Natural killer cell (primary cell): ENCODE measurements around the gene SLC6A6. TPM values are rescaled to one million over a fixed set of nuclear protein-coding genes. Genes with fewer than 3 reads are reported as not detected.

Experiments
- ATAC-seq, 3 donors: fragments of 150-1000 bp in 2 of 3; fragments of 200-7000 bp in 1 of 3; cut with Tn5 transposase; 1 replicate in 1 of 3; 2 replicates in 2 of 3; pipeline ENCODE4 v1.10.0; 2021; ENCODE audit warnings: mild to moderate bottlenecking in 2 of 3, moderate library complexity in 2 of 3
- DNase-seq, 2 donors: peaks; one replicate each; pipeline versions ENCODE4 v3.0.0 to v3.0.0-alpha.2; 2013 to 2021; ENCODE audit warnings: mixed read lengths in 1 of 2
- H3K27ac ChIP-seq: one replicate; pipeline ENCODE4 v1.5.1; 2013; ENCODE audit warnings: mild to moderate bottlenecking, low read length
- H3K27me3 ChIP-seq: one replicate; pipeline ENCODE4 v1.6.1; 2013; ENCODE audit warnings: low read length; ENCODE audit not compliant: control insufficient read depth, insufficient read depth
- H3K36me3 ChIP-seq: one replicate; pipeline ENCODE4 v1.6.1; 2013; ENCODE audit warnings: low read length; ENCODE audit not compliant: control insufficient read depth, insufficient read depth
- H3K4me1 ChIP-seq: one replicate; pipeline ENCODE4 v1.6.1; 2013; ENCODE audit warnings: low read length; ENCODE audit not compliant: control insufficient read depth, insufficient read depth
- H3K4me3 ChIP-seq: one replicate; pipeline ENCODE4 v1.5.1; 2013; ENCODE audit warnings: low read length
- H3K9me3 ChIP-seq: one replicate; pipeline ENCODE4 v1.6.1; 2013; ENCODE audit warnings: low read length; ENCODE audit not compliant: control insufficient read depth, insufficient read depth
- H3K27ac Mint-ChIP-seq, 2 donors: one replicate each; pipeline ENCODE4 v1.8.0; 2022; ENCODE audit warnings: mild to moderate bottlenecking in 2 of 2, mixed read lengths in 2 of 2, moderate library complexity in 1 of 2
- H3K27me3 Mint-ChIP-seq, 2 donors: one replicate each; pipeline ENCODE4 v1.8.0; 2022; ENCODE audit warnings: low read depth in 2 of 2, mixed read lengths in 2 of 2
- H3K36me3 Mint-ChIP-seq: one replicate; pipeline ENCODE4 v1.8.0; 2022; ENCODE audit warnings: mixed read lengths
- H3K4me1 Mint-ChIP-seq, 2 donors: one replicate each; pipeline ENCODE4 v1.8.0; 2022; ENCODE audit warnings: mixed read lengths in 2 of 2
- H3K4me3 Mint-ChIP-seq: one replicate; pipeline ENCODE4 v1.8.0; 2022; ENCODE audit warnings: mild to moderate bottlenecking, moderate library complexity, mixed read lengths
- H3K9me3 Mint-ChIP-seq, 2 donors: one replicate each; pipeline ENCODE4 v1.8.0; 2022; ENCODE audit warnings: mixed read lengths in 2 of 2
- WGBS: methylation state at CpG from one replicate; pipeline ENCODE4 v1.1.7; 2013; ENCODE audit warnings: missing lambda C conversion rate; ENCODE audit not compliant: insufficient coverage; 5-methylcytosine and 5-hydroxymethylcytosine counted together
- intact Hi-C: fragments of 100-400 bp; cut with micrococcal nuclease; formaldehyde crosslinking; loops from one replicate; pipeline ENCODE4 v1.14.2; 2022
- total RNA-seq, 4 donors: library from RNA; stranded (reverse); fragments of 120-200 nt in 1 of 4; gene quantifications; one replicate each; pipeline versions ENCODE4 v1.2.3 to v1.2.4, GENCODE V29; 2013 to 2022
- TF ChIP-seq, protein P1 (sequence below): fragments of 200-600 bp; IDR thresholded peaks from one replicate; pipeline ENCODE4 v1.8.0; 2022; ENCODE audit warnings: antibody characterized with exemption

SLC6A6 gene
- total RNA-seq, 3 donors from 2014 or later (not counting 1 experiment from before 2014, with no cell fraction given), result 43.7 to 55.4 (median 50.1) TPM

DNA sequence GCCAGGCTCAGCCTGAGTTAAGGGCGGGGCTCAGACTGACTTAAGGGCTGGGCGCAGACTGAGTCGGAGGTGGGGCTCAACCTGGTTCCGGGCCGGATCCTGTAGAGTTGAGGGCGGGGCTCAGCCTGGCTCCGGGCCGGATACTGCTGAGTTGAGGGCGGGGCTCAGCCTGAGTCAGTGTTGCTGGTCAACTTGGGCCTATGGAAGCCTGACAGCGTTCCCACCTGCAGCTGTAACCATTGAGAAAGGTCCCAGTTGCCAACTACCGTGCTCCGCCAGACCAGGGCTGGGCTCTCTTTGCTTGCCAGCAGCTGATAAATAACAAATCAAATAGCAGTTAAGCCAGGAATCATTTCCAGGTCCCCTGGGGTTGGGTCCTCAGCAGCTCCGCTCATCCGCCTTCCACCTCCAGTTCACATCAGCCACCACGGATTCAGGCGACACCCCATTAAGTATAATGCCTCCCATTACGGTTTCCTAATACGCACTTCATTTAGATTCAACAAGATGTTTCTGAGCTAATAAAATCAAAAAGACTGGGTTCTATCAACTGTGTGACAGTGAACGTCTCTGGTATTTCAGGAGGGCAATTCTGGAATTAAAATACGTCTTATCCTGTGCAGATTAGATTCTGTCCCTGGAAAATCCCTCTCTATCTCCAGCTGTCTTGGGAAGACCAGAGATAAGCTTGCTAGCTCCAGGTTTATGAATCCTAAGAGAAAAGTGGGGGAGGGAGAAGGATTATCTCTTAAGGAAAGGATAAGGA is 130.5 kb downstream of the SLC6A6 start:
- Histone ChIP-seq H3K36me3 (no peaks in the 10 kb centered on the region), H3K4me1 (no peaks in the 10 kb centered on the region), H3K4me3 (no peak overlapping the region), H3K27ac (no peak overlapping the region), H3K27me3 (peaks cover 2% of the 10 kb centered on the region), H3K9me3 (no peaks in the 10 kb centered on the region)
- Mint-ChIP-seq H3K4me1 (no peaks in the 10 kb centered on the region), H3K27me3 (peaks cover 11 to 23% of the 10 kb centered on the region in 2 donors), H3K27ac (no peak overlapping the region), H3K36me3 (no peaks in the 10 kb centered on the region), H3K9me3 (no peaks in the 10 kb centered on the region), H3K4me3 (no peak overlapping the region)
- TF ChIP-seq, protein P1, sequence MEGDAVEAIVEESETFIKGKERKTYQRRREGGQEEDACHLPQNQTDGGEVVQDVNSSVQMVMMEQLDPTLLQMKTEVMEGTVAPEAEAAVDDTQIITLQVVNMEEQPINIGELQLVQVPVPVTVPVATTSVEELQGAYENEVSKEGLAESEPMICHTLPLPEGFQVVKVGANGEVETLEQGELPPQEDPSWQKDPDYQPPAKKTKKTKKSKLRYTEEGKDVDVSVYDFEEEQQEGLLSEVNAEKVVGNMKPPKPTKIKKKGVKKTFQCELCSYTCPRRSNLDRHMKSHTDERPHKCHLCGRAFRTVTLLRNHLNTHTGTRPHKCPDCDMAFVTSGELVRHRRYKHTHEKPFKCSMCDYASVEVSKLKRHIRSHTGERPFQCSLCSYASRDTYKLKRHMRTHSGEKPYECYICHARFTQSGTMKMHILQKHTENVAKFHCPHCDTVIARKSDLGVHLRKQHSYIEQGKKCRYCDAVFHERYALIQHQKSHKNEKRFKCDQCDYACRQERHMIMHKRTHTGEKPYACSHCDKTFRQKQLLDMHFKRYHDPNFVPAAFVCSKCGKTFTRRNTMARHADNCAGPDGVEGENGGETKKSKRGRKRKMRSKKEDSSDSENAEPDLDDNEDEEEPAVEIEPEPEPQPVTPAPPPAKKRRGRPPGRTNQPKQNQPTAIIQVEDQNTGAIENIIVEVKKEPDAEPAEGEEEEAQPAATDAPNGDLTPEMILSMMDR, result no peak
- ATAC-seq (no peak), DNase-seq (no peak)
- WGBS, result 81% methylated on average over 20 of the region's 20 CpGs
- intact Hi-C loops, result no loop called here

DNA sequence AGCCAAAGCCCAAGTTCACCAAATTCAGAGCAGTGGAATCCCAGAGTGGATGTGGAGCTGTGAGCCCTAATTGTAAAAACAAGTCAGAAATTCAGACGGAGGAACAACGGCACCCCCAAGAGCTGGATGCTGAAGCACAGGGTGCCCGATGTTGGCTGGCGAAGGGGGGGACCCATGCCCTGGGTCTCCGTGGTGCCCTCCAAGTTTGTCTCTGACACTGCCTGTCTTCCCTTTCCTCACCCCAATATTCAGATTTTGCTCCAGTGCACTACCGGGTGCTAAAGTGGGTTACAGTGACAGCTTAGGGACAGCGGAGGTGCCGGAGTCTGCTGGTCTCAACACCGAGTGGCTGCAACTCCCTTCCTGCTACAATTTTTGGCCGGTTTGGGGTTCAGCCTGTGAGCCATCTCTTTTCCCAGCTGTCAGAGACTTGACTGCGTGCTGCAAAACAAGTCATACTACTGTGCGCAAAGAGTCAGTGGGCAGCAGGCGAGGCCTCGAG is 131.1 kb downstream of the SLC6A6 start:
- Mint-ChIP-seq H3K4me1 (no peaks in the 10 kb centered on the region), H3K9me3 (no peaks in the 10 kb centered on the region), H3K27ac (no peak overlapping the region), H3K4me3 (no peak overlapping the region), H3K27me3 (peaks cover 9 to 18% of the 10 kb centered on the region in 2 donors), H3K36me3 (no peaks in the 10 kb centered on the region)
- H3K4me3 ChIP-seq, result no peak overlapping the region
- no peaks in the 10 kb centered on the region for H3K4me1 ChIP-seq
- ATAC-seq (no peak), DNase-seq (no peak)
- TF ChIP-seq, protein P1, result no peak
- intact Hi-C loops, result no loop called here
- H3K27ac ChIP-seq, result no peak overlapping the region
- 94% methylated on average over 14 of the region's 14 CpGs for WGBS
- no peaks in the 10 kb centered on the region for H3K9me3 ChIP-seq
- no peaks in the 10 kb centered on the region for H3K36me3 ChIP-seq
- H3K27me3 ChIP-seq, result peaks cover 2% of the 10 kb centered on the region

DNA sequence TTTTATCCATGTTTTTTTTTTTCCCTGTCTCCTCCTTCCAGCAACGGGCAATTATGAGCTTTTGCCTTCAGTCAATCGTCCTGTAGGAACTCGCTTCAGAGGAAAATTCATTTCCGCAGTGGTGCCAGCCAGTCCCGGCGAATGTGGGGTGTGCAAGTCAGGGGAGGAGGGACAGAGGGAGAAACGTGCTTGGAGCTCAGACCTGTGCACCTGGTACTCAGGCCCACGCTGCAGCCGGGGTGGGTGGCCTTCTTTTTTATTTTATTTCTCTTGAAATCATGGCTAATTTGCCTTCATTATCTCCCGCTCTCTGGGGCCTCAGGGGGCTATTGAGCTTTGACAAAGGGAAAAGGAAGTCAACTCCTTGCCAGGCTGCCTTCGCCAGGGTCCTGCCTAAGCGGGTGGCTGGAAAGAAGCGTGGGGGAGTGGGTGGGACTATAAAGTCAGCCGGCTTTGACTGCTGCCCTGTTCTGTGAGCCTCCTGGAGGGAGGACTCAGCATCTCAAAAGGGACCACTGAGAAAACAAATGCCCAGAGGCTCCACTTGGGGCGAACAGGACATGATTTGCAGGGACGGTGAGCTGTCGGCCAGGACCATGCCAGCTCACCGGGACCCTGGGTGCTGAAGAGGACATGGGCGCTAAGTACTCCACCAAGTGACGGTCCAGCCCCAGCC is 132.2 kb downstream of the SLC6A6 start:
- no peaks in the 10 kb centered on the region for H3K36me3 Mint-ChIP-seq
- Histone ChIP-seq H3K4me1 (no peaks in the 10 kb centered on the region), H3K4me3 (no peak overlapping the region), H3K27ac (no peak overlapping the region), H3K36me3 (no peaks in the 10 kb centered on the region), H3K9me3 (no peaks in the 10 kb centered on the region), H3K27me3 (peaks cover 2% of the 10 kb centered on the region)
- no peaks in the 10 kb centered on the region for H3K4me1 Mint-ChIP-seq
- TF ChIP-seq, protein P1, result no peak
- no peak overlapping the region for H3K4me3 Mint-ChIP-seq
- H3K27me3 Mint-ChIP-seq, result peaks cover 7 to 17% of the 10 kb centered on the region in 2 donors
- 49% methylated on average over 20 of the region's 20 CpGs for WGBS
- H3K27ac Mint-ChIP-seq, result no peak overlapping the region
- no peaks in the 10 kb centered on the region for H3K9me3 Mint-ChIP-seq
- intact Hi-C loops, result no loop called here
- DNase-seq (no peak), ATAC-seq (no peak)
